ENCODE results near the gene KIAA0040. TPM values are rescaled to one million over a fixed set of nuclear protein-coding genes. Genes with fewer than 3 reads are reported as not detected.

Gene KIAA0040
- polyA plus RNA-seq, 1 donor from 2014 or later: not detected

GRCh38 chr1:175234639-175235038 is 42.1 kb upstream of the KIAA0040 start:
- Histone ChIP-seq H3K9me3 (ENCODE audit: low read length) (no peaks in the 10 kb centered on the region), H3K79me2 (replicated peaks; ENCODE audit: insufficient read depth, low read length) (no peaks in the 10 kb centered on the region), H3K4me2 (ENCODE audit: low read length) (no peak overlapping the region), H3K27ac (ENCODE audit: low read length) (no peak overlapping the region), H3K4me3 (ENCODE audit: low read length) (no peak overlapping the region), H3K36me3 (ENCODE audit: insufficient read depth, low read length) (no peaks in the 10 kb centered on the region), H3K9ac (ENCODE audit: low read length) (no peak overlapping the region), H4K20me1 (ENCODE audit: insufficient read depth) (no peaks in the 10 kb centered on the region), H3K27me3 (ENCODE audit: insufficient read depth, low read depth, low read length) (no peaks in the 10 kb centered on the region), H3F3A (ENCODE audit: insufficient read depth, low read length, poor library complexity, severe bottlenecking) (no peaks in the 10 kb centered on the region), H2AFZ (ENCODE audit: low read depth, low read length) (no peak overlapping the region), H3K9me2 (ENCODE audit: insufficient read depth, low read length) (no peaks in the 10 kb centered on the region)
- TF ChIP-seq POLR2AphosphoS5 (IDR thresholded peaks at IDR 0.05) (no peak), RAD21 (conservative IDR thresholded peaks at IDR 0.05) (no peak), TAF1 (IDR thresholded peaks at IDR 0.05; ENCODE audit: low read depth) (no peak), SMC3 (conservative IDR thresholded peaks at IDR 0.05; ENCODE audit: poor library complexity) (no peak), EZH2 (IDR thresholded peaks at IDR 0.05; ENCODE audit: borderline replicate concordance, insufficient read depth, low read length, poor library complexity, severe bottlenecking) (no peak), EP300 (conservative IDR thresholded peaks at IDR 0.05; ENCODE audit: poor library complexity, severe bottlenecking) (no peak), MXI1 (conservative IDR thresholded peaks at IDR 0.05; ENCODE audit: poor library complexity, severe bottlenecking) (no peak), REST (IDR thresholded peaks at IDR 0.05; ENCODE audit: borderline replicate concordance) (no peak)
- TF ChIP-seq, protein P1, sequence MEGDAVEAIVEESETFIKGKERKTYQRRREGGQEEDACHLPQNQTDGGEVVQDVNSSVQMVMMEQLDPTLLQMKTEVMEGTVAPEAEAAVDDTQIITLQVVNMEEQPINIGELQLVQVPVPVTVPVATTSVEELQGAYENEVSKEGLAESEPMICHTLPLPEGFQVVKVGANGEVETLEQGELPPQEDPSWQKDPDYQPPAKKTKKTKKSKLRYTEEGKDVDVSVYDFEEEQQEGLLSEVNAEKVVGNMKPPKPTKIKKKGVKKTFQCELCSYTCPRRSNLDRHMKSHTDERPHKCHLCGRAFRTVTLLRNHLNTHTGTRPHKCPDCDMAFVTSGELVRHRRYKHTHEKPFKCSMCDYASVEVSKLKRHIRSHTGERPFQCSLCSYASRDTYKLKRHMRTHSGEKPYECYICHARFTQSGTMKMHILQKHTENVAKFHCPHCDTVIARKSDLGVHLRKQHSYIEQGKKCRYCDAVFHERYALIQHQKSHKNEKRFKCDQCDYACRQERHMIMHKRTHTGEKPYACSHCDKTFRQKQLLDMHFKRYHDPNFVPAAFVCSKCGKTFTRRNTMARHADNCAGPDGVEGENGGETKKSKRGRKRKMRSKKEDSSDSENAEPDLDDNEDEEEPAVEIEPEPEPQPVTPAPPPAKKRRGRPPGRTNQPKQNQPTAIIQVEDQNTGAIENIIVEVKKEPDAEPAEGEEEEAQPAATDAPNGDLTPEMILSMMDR (IDR thresholded peaks at IDR 0.05; ENCODE audit: poor library complexity, severe bottlenecking): no peak

GRCh38 chr1:175232335-175232734 is 39.8 kb upstream of the KIAA0040 start:
- Histone ChIP-seq H3K27ac (ENCODE audit: low read length) (no peak overlapping the region), H3K36me3 (ENCODE audit: insufficient read depth, low read length) (no peaks in the 10 kb centered on the region), H3K9me3 (ENCODE audit: low read length) (no peaks in the 10 kb centered on the region), H3K27me3 (ENCODE audit: insufficient read depth, low read depth, low read length) (no peaks in the 10 kb centered on the region), H3K4me2 (ENCODE audit: low read length) (no peak overlapping the region), H3K4me3 (ENCODE audit: low read length) (no peak overlapping the region), H2AFZ (ENCODE audit: low read depth, low read length) (no peak overlapping the region), H3K9me2 (ENCODE audit: insufficient read depth, low read length) (no peaks in the 10 kb centered on the region), H4K20me1 (ENCODE audit: insufficient read depth) (no peaks in the 10 kb centered on the region), H3K79me2 (replicated peaks; ENCODE audit: insufficient read depth, low read length) (no peaks in the 10 kb centered on the region), H3K9ac (ENCODE audit: low read length) (no peak overlapping the region), H3F3A (ENCODE audit: insufficient read depth, low read length, poor library complexity, severe bottlenecking) (no peaks in the 10 kb centered on the region)
- TF ChIP-seq EZH2 (IDR thresholded peaks at IDR 0.05; ENCODE audit: borderline replicate concordance, insufficient read depth, low read length, poor library complexity, severe bottlenecking): no peak
- TF ChIP-seq, protein P1 (IDR thresholded peaks at IDR 0.05; ENCODE audit: poor library complexity, severe bottlenecking): no peak
- no peak for TF ChIP-seq REST (IDR thresholded peaks at IDR 0.05; ENCODE audit: borderline replicate concordance)
- TF ChIP-seq SMC3 (conservative IDR thresholded peaks at IDR 0.05; ENCODE audit: poor library complexity): no peak
- no peak for TF ChIP-seq RAD21 (conservative IDR thresholded peaks at IDR 0.05)
- TF ChIP-seq TAF1 (IDR thresholded peaks at IDR 0.05; ENCODE audit: low read depth): no peak
- TF ChIP-seq POLR2AphosphoS5 (IDR thresholded peaks at IDR 0.05): no peak
- no peak for TF ChIP-seq EP300 (conservative IDR thresholded peaks at IDR 0.05; ENCODE audit: poor library complexity, severe bottlenecking)
- TF ChIP-seq MXI1 (conservative IDR thresholded peaks at IDR 0.05; ENCODE audit: poor library complexity, severe bottlenecking): no peak
